Hepatocyte (in vitro differentiated cells): ENCODE data around the gene TOM1L1.

Experiments
- EZH2 ChIP-seq: fragments of 200-600 bp; sonication (generic); IDR thresholded peaks from 2 replicates; pipeline ENCODE4 v1.6.1; 2016; ENCODE audit warnings: antibody characterized with exemption, mild to moderate bottlenecking, borderline replicate concordance
- EZH2phosphoT487 ChIP-seq: fragments of 200-600 bp; sonication (generic); IDR thresholded peaks from one replicate; pipeline ENCODE4 v1.6.1; 2018; ENCODE audit warnings: antibody characterized with exemption, mild to moderate bottlenecking, low read depth, moderate library complexity; ENCODE audit not compliant: unreplicated experiment, severe bottlenecking
- TF ChIP-seq, protein P1 (sequence below): fragments of 200-600 bp; sonication (generic); IDR thresholded peaks from 2 replicates; pipeline ENCODE4 v1.5.1; 2016; ENCODE audit warnings: antibody characterized with exemption, mild to moderate bottlenecking; ENCODE audit not compliant: poor library complexity

DNA sequence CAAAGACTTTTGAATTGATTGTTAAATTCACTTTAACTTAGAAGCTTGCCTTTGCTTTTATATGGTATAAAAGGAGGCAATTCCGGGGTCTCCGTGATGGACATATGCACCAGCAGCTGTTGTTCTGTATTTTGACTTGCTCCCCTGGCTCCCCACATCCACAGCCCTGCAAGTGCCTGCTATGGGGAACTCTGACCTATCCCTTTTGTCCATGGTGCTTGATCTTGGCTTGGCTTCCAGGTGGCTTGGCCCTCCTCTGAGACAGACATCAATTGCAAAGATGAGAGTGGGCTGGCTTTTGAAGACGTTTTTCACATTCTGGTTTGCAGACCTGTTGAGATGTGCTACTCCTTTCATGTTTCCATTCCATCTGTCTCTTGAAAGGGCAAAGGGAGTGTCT is 26.9 kb downstream of the TOM1L1 start:
- TF ChIP-seq, protein P1, sequence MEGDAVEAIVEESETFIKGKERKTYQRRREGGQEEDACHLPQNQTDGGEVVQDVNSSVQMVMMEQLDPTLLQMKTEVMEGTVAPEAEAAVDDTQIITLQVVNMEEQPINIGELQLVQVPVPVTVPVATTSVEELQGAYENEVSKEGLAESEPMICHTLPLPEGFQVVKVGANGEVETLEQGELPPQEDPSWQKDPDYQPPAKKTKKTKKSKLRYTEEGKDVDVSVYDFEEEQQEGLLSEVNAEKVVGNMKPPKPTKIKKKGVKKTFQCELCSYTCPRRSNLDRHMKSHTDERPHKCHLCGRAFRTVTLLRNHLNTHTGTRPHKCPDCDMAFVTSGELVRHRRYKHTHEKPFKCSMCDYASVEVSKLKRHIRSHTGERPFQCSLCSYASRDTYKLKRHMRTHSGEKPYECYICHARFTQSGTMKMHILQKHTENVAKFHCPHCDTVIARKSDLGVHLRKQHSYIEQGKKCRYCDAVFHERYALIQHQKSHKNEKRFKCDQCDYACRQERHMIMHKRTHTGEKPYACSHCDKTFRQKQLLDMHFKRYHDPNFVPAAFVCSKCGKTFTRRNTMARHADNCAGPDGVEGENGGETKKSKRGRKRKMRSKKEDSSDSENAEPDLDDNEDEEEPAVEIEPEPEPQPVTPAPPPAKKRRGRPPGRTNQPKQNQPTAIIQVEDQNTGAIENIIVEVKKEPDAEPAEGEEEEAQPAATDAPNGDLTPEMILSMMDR, result no peak
- TF ChIP-seq EZH2phosphoT487 (no peak), EZH2 (no peak)
